Stimulated activated CD4-positive, alpha-beta T cell treated with anti-CD3 and anti-CD28 coated beads, Interleukin-12 subunit alpha, Interleukin-12 subunit beta, amount 100 ng/mL, for 48 hours (primary cell): ENCODE results near the gene STK33.

Experiments used
- DNase-seq, 3 donors: peaks; one replicate each; pipeline ENCODE4 v3.0.0-alpha.2; 2020; ENCODE audit warnings: low read depth in 2 of 3, low spot score in 1 of 3

Gene STK33

GRCh38 chr11:8375932-8376331, 218.1 kb downstream of the STK33 start:
- no peak for DNase-seq

DNA sequence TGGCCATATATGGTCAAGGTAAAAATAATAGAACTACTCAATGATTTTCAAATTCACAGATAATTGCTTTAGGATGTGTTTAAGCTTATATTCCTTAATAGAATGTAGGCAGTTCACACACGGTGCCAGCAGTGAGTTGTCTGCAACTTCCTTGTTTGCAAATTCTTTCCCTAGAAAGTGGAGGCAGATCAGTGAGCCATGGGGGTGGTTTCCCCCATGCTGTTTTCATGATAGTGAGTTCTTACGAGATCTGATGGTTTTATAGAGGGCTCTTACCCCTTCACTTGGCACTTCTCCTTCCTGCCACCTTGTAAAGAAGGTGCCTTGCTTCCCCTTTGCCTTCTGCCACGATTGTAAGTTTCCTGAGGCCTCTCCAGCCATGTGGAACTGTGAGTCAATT, 218.6 kb downstream of the STK33 start:
- no peak for DNase-seq

GRCh38 chr11:8374716-8375115, 219.3 kb downstream of the STK33 start:
- no peak for DNase-seq

- DNase-seq, result no peak
These were observed 220.3 kb downstream of the STK33 start for GRCh38 chr11:8373519-8374432.

DNA sequence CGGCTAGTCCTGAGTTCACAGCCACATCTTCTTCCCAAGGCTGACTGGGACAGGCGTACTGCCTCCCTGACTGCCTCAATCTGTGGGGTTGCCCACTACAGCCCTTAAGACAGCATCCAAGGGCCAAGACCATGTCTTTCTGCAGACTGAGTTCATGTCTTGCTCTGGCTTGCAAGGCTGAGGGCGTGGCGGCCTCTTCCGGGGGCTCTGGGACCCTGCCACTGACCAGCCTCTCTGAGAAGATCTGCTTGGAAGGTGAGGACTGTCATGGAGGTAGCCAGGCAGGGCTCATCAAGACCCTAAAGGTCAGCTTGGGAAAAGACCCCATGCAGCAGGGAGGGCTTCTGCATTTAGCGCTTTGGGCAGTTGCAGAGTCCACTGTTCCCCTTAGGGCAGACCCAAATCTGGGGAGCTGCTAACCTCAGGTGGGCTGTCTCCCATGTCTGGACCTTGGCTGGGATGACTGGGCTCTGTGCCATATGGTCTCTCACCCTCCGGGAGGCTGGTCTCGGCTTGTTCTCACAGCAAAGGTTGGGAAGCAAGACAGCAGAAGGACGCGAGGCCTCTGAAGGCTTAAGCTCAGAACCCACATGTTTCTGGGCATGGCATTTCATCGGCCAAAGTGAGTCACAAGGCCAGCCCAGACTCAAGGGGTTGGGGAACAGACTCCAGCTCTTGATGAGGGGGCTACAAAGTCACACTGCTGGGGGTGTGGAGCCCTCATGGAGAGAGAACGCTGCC, 221.2 kb downstream of the STK33 start:
- no peak for DNase-seq

DNA sequence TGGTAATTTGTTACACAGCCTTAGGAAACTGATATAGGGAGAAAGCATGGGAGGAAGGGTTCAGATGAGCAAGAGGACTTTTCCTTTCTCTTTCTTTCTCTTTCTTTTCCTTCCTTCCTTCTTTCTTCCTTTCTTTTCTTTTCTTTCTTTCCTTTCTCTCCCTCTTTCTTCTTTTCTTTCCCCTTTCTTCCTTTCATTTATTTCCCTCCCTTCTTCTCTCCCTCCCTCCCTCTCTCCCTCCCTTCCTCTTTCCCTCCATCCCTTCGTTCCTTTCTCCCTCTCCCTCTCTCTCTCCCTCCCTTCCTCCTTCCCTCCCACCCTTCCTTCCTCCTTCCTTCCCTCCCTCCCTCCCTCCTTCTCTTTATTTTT, 222.5 kb downstream of the STK33 start:
- DNase-seq, result no peak

GRCh38 chr11:8370812-8371515, 223.1 kb downstream of the STK33 start:
- no peak for DNase-seq

DNA sequence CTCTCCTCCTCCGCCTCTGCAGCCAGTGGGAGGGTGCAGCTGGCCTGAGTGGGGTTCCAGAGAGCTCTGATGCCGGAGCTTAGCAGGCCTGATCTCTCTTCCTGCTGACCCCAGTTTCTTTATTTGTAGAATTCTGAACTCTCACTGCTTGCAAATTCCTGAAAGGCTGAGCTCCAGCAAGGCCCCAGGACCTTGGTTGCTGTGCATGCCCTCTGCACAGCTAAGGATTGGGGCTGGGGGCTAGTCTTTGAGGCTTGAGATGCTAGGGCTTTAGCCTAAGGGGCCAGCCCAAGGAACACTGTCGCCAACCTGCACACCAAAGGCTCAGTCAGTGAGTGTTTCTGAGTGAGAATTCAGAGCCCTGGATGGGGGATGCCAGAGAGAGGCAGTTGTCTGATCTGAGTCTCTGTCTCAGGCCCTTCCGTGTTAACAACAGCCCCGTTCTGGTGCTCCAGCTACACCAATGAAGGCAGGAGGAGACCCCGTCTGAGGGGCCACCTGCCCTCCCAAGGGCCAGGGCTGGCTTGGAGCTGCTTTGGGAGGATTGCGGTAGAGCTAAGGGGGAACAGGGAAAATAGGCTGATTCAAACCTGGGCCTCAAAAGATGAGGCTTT, 224.3 kb downstream of the STK33 start:
- no peak for DNase-seq

DNA sequence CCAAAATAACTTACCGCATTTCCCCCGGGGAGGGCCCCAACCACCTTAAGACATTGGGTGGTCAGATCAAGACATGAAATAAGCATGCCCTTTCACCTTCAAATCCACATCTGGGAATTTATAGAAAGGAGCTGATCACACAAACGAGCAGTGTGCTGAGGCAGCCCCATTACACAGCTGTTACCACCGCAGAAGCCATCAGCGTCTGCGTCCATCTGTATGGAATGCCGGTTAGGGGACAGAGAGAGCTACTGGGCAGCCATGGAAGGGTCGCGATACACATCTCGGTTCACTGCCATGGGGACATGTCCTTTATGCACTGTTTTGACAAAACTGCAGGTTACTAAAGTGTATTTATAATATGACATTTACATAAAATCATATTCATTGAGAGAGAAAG, 225.3 kb downstream of the STK33 start:
- DNase-seq, result no peak

DNA sequence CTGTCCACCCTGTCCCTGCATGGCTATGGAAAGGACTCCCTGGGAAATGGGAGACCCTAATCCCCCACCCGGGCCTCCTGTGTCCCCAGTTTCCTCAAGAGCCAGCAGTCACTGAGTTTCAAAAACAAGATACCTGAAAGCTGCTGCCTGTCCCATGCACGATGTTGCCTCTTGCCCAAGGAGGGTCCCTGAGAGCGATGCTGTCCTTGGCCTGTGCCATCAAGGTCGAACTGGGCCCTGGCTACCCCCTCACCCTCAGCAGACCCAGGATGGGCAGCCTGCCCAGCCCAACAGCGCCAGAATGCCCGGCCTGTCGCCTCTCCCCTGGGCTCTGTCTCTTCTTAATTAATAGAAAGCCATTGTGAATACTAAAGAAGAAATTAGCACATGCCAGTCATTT, 225.8 kb downstream of the STK33 start:
- DNase-seq, result no peak

DNA sequence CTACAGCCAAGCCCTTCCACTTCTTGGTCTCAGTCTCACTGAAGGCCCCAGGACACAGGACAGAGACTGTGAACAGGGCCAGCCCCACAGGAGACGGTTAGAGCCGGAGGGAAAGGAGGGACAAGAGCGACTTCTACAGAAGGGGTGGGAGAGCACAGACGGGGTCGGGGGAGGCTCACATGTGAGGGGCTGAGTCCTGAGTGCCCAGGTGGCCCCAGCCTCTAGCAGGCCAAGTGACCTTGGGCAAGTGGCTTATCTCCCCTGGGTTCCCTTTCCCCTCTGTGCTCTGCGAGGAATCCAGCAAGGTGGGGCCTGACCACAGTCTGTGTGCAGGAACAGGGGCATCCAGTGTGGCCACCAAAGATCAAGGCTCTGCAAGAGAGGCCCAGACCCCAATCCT, 227.7 kb downstream of the STK33 start:
- no peak for DNase-seq

DNA sequence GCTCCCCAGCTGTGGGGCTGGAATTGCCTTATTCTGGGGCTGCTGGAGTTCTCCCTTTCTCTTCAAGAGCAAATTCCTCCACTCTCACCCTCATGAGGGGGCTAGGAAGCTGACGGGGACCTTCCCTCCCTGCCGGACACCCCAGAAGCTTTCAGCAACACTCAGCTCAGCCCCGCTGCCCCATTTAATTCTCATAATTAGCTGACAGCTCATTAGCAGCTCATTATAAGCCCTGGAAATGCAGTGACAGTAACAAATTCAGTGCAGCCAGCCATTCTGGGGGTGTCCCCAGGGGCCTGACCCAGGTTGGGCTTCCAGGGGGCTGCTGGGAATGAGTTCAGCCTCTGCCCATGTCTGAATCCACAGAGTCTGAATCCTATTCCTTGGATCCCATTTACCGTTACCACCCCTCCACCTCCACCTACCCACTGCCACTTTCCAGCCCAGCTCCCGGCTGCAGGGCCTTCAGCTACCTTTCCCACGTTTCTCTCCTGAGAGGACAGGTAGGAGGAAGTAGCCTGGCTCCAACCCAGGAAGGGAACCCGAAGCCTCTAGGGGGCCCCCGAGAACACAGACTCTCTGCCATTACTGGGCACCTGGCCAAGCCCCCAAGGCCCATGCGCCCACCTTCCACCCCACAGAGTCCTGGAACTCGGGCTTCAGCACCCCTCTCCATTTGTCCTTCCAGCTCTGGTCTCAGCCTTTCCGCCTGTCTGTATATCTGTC, 228.6 kb downstream of the STK33 start:
- no peak for DNase-seq

GRCh38 chr11:8363921-8364320, 230.1 kb downstream of the STK33 start:
- no peak for DNase-seq

DNA sequence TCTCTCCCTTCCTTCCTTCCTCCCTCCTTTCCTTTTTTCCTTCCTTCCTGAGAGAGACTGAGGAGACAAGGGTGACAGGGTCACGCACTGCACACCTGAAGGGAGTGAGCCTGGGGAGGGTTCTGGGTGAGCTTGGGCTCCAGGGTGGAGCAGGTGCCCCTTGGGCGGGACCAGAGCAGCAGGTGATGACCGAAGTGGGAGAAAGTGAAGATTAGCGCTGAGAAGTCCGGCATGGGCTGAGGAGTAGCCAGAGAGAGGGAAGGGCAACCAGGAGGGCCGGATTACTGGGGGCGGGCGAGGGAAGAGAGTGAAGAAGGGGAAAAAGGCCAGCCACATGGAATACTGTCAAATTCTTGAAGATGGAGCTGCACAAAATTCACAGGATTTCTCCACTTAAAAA, 231.1 kb downstream of the STK33 start:
- no peak for DNase-seq

DNA sequence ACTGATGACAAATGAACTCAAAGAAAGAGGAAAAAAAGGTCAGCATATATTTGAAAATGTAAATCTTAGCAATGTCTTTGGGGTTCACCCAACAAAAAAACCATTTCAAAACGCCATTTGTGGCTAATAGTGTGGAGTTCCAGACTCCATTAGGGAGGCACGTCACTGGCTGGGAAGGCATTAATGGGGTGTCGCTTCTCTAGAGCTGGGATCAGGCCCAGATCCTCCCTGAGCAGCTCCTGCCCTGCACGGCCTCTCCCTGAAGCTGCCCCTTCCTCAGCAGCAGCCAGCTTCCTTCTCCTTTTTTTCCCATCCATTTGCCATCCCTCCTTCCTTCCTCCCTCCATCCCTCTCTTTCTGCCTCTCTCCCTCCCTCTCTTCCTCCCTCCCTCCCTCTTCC, 231.5 kb downstream of the STK33 start:
- no peak for DNase-seq

DNA sequence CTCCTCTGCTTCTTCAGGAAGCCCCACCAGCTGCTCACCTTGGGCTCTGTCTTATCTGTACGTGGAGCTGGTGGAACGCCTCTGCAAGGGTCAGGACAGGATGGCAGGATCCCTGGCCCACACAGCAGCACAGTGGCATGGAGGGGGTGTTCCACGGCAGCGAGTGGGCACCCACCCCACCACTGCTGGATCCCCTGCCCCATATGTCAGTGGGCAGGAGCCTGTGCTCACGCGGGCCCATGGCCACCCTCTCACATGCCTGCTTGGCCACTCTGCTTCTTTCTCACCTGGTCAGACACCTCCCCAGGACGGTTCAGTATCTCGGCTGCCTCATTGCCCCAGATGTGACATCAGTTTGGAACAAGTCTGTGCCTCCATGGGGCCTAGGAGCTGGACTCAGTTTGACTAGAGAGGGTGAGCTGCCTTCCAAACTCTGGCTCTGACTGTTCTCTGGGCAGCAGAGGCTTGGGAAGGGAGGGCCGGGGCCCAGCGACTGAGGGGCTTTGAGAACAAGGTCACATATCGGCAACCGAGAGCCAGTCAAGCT, 232.3 kb downstream of the STK33 start:
- no peak for DNase-seq

GRCh38 chr11:8361206-8361605, 232.8 kb downstream of the STK33 start:
- no peak for DNase-seq

- DNase-seq, result no peak
These were observed 233.8 kb downstream of the STK33 start for GRCh38 chr11:8360086-8360828.

- no peak for DNase-seq
These were observed 234.5 kb downstream of the STK33 start for GRCh38 chr11:8359521-8359920.
